Activated CD8-positive, alpha-beta T cell treated with anti-CD3 and anti-CD28 coated beads, Interleukin-2, amount 10 ng/mL, durations not matched to agents 7 days and 5 days (primary cell): ENCODE data around the gene LRPPRC. TPM values are rescaled to one million over a fixed set of nuclear protein-coding genes. Genes with fewer than 3 reads are reported as not detected.
A peak's percentile ranks its signal among the peaks of the same experiment; 100 is the strongest.

ENCODE experiments used
- ATAC-seq: fragments of 150-1000 bp; cut with Tn5 transposase; one replicate; pipeline ENCODE4 v1.10.0; 2021; ENCODE audit warnings: moderate library complexity
- CTCF ChIA-PET: fragments of 350-600 bp; sonication (Branson Sonifier 250); formaldehyde crosslinking; loops from one replicate; lab custom pipeline; 2021; ENCODE audit warnings: antibody characterized with exemption; lab: Charles Lee
- POLR2A ChIA-PET: fragments of 350-600 bp; sonication (Branson Sonifier 250); formaldehyde crosslinking; loops from one replicate; lab custom pipeline; 2021; ENCODE audit warnings: antibody characterized with exemption; lab: Charles Lee
- DNase-seq: peaks from one replicate; pipeline ENCODE4 v3.0.0-alpha.2; 2020
- H3K27ac Mint-ChIP-seq: one replicate; pipeline ENCODE4 v1.8.0; 2021; ENCODE audit warnings: mild to moderate bottlenecking, mixed read lengths
- H3K27me3 Mint-ChIP-seq: one replicate; pipeline ENCODE4 v1.8.0; 2021; ENCODE audit warnings: low read depth, mixed read lengths
- H3K36me3 Mint-ChIP-seq: one replicate; pipeline ENCODE4 v1.8.0; 2021; ENCODE audit warnings: low read depth, mixed read lengths
- H3K4me1 Mint-ChIP-seq: one replicate; pipeline ENCODE4 v1.8.0; 2021; ENCODE audit warnings: low read depth, mixed read lengths
- H3K4me3 Mint-ChIP-seq: one replicate; pipeline ENCODE4 v1.8.0; 2021; ENCODE audit warnings: mild to moderate bottlenecking, mixed read lengths
- H3K9me3 Mint-ChIP-seq: one replicate; pipeline ENCODE4 v1.8.0; 2022; ENCODE audit warnings: mixed read lengths; ENCODE audit not compliant: insufficient read depth
- total RNA-seq, 2 experiments: library from RNA; stranded (reverse); gene quantifications; one replicate each; pipeline ENCODE4 v1.2.3, GENCODE V29; 2021

Gene LRPPRC
- total RNA-seq, 2 experiments from 2014 or later: 91.2 to 94.7 TPM

- no peak for ATAC-seq
- Mint-ChIP-seq H3K27ac (no peak overlapping the region), H3K36me3 (peaks cover 52% of the 10 kb centered on the region), H3K4me3 (no peak overlapping the region), H3K4me1 (no peaks in the 10 kb centered on the region), H3K9me3 (no peaks in the 10 kb centered on the region), H3K27me3 (no peaks in the 10 kb centered on the region)
- no peak for DNase-seq
- POLR2A ChIA-PET: interaction anchor here (0.8 kb wide), 1 partner anchor 9 kb away, joined by 4 read pairs; no protein-coding TSS in a partner anchor
- CTCF ChIA-PET: interaction anchor here (1.7 kb wide), 1 partner anchor 28 kb away, joined by 8 read pairs; no protein-coding TSS in a partner anchor
Measured at GRCh38 chr2:43905871-43906270, 89.9 kb downstream of the LRPPRC start.

DNA sequence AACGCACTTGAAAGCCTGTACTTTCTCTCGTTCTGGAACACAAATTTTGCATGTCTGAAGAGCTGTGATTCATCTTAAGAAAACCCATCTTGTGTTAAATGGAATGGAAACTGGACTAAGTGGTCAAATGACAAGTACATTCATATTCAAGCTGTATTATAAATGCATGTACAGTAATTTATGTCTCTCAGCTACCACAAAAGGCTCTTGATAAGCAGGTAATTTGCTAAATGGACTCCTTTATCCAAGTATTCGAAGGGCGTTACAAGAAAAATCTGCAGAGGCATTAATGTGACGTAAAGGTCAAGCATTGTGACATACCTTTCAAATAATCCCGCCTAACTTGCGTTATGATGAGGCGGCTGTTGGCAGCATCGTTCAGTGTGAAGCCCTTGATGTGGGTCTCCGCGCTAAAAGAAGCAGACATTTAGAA, 90.4 kb downstream of the LRPPRC start:
- CTCF ChIA-PET: interaction anchor here (1.7 kb wide), 1 partner anchor 27 kb away, joined by 8 read pairs; no protein-coding TSS in a partner anchor
- Mint-ChIP-seq H3K27ac (no peak overlapping the region), H3K27me3 (no peaks in the 10 kb centered on the region), H3K9me3 (no peaks in the 10 kb centered on the region), H3K4me1 (no peaks in the 10 kb centered on the region), H3K4me3 (no peak overlapping the region), H3K36me3 (peaks cover 53% of the 10 kb centered on the region)
- DNase-seq (no peak), ATAC-seq (no peak)
- POLR2A ChIA-PET: interaction anchor here (0.8 kb wide), 1 partner anchor 10 kb away, joined by 4 read pairs; no protein-coding TSS in a partner anchor

- ATAC-seq (no peak), DNase-seq (no peak)
- Mint-ChIP-seq H3K4me3 (no peak overlapping the region), H3K27ac (no peak overlapping the region), H3K36me3 (peaks cover 48% of the 10 kb centered on the region), H3K4me1 (no peaks in the 10 kb centered on the region), H3K27me3 (no peaks in the 10 kb centered on the region), H3K9me3 (no peaks in the 10 kb centered on the region)
- ChIA-PET POLR2A (no interaction called here), CTCF (no interaction called here)
Measured at GRCh38 chr2:43899589-43899988, 96.2 kb downstream of the LRPPRC start.

- H3K27ac Mint-ChIP-seq: no peak overlapping the region
- CTCF ChIA-PET: no interaction called here
- peaks cover 46% of the 10 kb centered on the region for H3K36me3 Mint-ChIP-seq
Measured at GRCh38 chr2:43898838-43899346, 96.9 kb downstream of the LRPPRC start.

GRCh38 chr2:43898134-43898837, 97.5 kb downstream of the LRPPRC start:
- Mint-ChIP-seq H3K4me1 (no peaks in the 10 kb centered on the region), H3K4me3 (no peak overlapping the region), H3K27me3 (no peaks in the 10 kb centered on the region), H3K36me3 (peaks cover 49% of the 10 kb centered on the region), H3K27ac (no peak overlapping the region), H3K9me3 (no peaks in the 10 kb centered on the region)
- no peak for DNase-seq
- CTCF ChIA-PET: interaction anchor here (2.2 kb wide), 1 partner anchor 20 kb away, joined by 5 read pairs; no protein-coding TSS in a partner anchor
- POLR2A ChIA-PET: no interaction called here
- ATAC-seq: no peak

More at GRCh38 chr2:43898838-43899346, 96.9 kb downstream of the LRPPRC start:
- no peaks in the 10 kb centered on the region for H3K4me1 Mint-ChIP-seq
- POLR2A ChIA-PET: no interaction called here
- ATAC-seq: no peak
- H3K27me3 Mint-ChIP-seq: no peaks in the 10 kb centered on the region
- no peaks in the 10 kb centered on the region for H3K9me3 Mint-ChIP-seq
- no peak for DNase-seq
- no peak overlapping the region for H3K4me3 Mint-ChIP-seq

GRCh38 chr2:43897492-43897891, 98.3 kb downstream of the LRPPRC start:
- H3K27ac Mint-ChIP-seq: no peak overlapping the region
- DNase-seq (no peak), ATAC-seq (no peak)
- no peak overlapping the region for H3K4me3 Mint-ChIP-seq
- H3K36me3 Mint-ChIP-seq: peaks cover 45% of the 10 kb centered on the region
- H3K27me3 Mint-ChIP-seq: no peaks in the 10 kb centered on the region
- CTCF ChIA-PET: interaction anchor here (2.2 kb wide), 1 partner anchor 20 kb away, joined by 5 read pairs; no protein-coding TSS in a partner anchor
- H3K9me3 Mint-ChIP-seq: no peaks in the 10 kb centered on the region
- H3K4me1 Mint-ChIP-seq: no peaks in the 10 kb centered on the region
- POLR2A ChIA-PET: interaction anchor here (0.7 kb wide), 1 partner anchor 67 kb away, joined by 3 read pairs; no protein-coding TSS in a partner anchor

- H3K36me3 Mint-ChIP-seq: peaks cover 51% of the 10 kb centered on the region
- H3K4me1 Mint-ChIP-seq: no peaks in the 10 kb centered on the region
- CTCF ChIA-PET: interaction anchor here (2.2 kb wide), 1 partner anchor 19 kb away, joined by 5 read pairs; no protein-coding TSS in a partner anchor
- no peaks in the 10 kb centered on the region for H3K9me3 Mint-ChIP-seq
- H3K4me3 Mint-ChIP-seq: no peak overlapping the region
- ATAC-seq (no peak), DNase-seq (no peak)
- no peak overlapping the region for H3K27ac Mint-ChIP-seq
- POLR2A ChIA-PET: interaction anchor here (0.7 kb wide), 1 partner anchor 68 kb away, joined by 3 read pairs; no protein-coding TSS in a partner anchor
- no peaks in the 10 kb centered on the region for H3K27me3 Mint-ChIP-seq
Measured at GRCh38 chr2:43896906-43897305, 98.9 kb downstream of the LRPPRC start.

DNA sequence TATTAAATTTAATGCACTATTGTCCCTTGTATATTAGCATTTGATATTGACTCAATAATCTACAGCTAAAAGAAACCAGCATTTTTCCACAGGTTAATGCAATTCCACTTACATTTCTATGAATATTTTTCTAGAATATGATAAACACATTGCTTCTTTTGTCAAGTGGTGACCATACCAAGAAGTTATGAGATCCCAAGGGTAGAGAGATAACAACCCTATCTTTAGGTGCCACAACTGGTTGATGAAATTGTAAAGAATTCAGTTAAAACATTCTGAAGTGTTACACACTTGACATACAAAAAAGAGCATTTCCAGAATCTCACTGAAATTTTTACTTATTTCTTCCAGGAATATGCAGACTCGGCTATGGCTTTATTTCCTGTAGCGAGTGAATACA, 101.0 kb downstream of the LRPPRC start:
- Mint-ChIP-seq H3K4me1 (no peaks in the 10 kb centered on the region), H3K36me3 (peaks cover 58% of the 10 kb centered on the region), H3K27me3 (no peaks in the 10 kb centered on the region), H3K27ac (no peak overlapping the region), H3K4me3 (no peak overlapping the region), H3K9me3 (no peaks in the 10 kb centered on the region)
- ATAC-seq (no peak), DNase-seq (no peak)
- ChIA-PET CTCF (no interaction called here), POLR2A (no interaction called here)

- ChIA-PET CTCF (interaction anchor here (5.9 kb wide), 1 partner anchor 13 kb away, joined by 21 read pairs; no protein-coding TSS in a partner anchor), POLR2A (no interaction called here)
- no peak overlapping the region for H3K27ac Mint-ChIP-seq
- peaks cover 63% of the 10 kb centered on the region for H3K36me3 Mint-ChIP-seq
- H3K4me1 Mint-ChIP-seq: no peaks in the 10 kb centered on the region
- no peaks in the 10 kb centered on the region for H3K27me3 Mint-ChIP-seq
- no peaks in the 10 kb centered on the region for H3K9me3 Mint-ChIP-seq
- H3K4me3 Mint-ChIP-seq: no peak overlapping the region
- DNase-seq (no peak), ATAC-seq (no peak)
Measured at GRCh38 chr2:43890855-43891254, 104.9 kb downstream of the LRPPRC start.

- Mint-ChIP-seq H3K4me3 (no peak overlapping the region), H3K9me3 (no peaks in the 10 kb centered on the region), H3K36me3 (peaks cover 58% of the 10 kb centered on the region), H3K4me1 (no peaks in the 10 kb centered on the region), H3K27ac (no peak overlapping the region), H3K27me3 (no peaks in the 10 kb centered on the region)
- DNase-seq: no peak
- ChIA-PET POLR2A (no interaction called here), CTCF (interaction anchor here (5.9 kb wide), 1 partner anchor 11 kb away, joined by 21 read pairs; no protein-coding TSS in a partner anchor)
- no peak for ATAC-seq
Measured at GRCh38 chr2:43889416-43889815, 106.4 kb downstream of the LRPPRC start.

GRCh38 chr2:43887176-43887575, 108.6 kb downstream of the LRPPRC start:
- no peaks in the 10 kb centered on the region for H3K27me3 Mint-ChIP-seq
- no peak for DNase-seq
- H3K9me3 Mint-ChIP-seq: no peaks in the 10 kb centered on the region
- POLR2A ChIA-PET: no interaction called here
- H3K36me3 Mint-ChIP-seq: peaks cover 47% of the 10 kb centered on the region
- H3K27ac Mint-ChIP-seq: no peak overlapping the region
- no peaks in the 10 kb centered on the region for H3K4me1 Mint-ChIP-seq
- CTCF ChIA-PET: interaction anchor here (5.9 kb wide), 1 partner anchor 9 kb away, joined by 21 read pairs; no protein-coding TSS in a partner anchor
- H3K4me3 Mint-ChIP-seq: no peak overlapping the region
- ATAC-seq: no peak

GRCh38 chr2:43885132-43885632, 110.6 kb downstream of the LRPPRC start:
- peak overlapping the region; percentile 30 for H3K27ac Mint-ChIP-seq
- ATAC-seq (no peak), DNase-seq (no peak)
- H3K36me3 Mint-ChIP-seq: peaks cover 32% of the 10 kb centered on the region
- no peaks in the 10 kb centered on the region for H3K9me3 Mint-ChIP-seq
- ChIA-PET POLR2A (no interaction called here), CTCF (no interaction called here)
- H3K27me3 Mint-ChIP-seq: no peaks in the 10 kb centered on the region
- no peak overlapping the region for H3K4me3 Mint-ChIP-seq
- no peaks in the 10 kb centered on the region for H3K4me1 Mint-ChIP-seq
